ENCODE results near the gene CACNA1I.

CACNA1I gene

DNA sequence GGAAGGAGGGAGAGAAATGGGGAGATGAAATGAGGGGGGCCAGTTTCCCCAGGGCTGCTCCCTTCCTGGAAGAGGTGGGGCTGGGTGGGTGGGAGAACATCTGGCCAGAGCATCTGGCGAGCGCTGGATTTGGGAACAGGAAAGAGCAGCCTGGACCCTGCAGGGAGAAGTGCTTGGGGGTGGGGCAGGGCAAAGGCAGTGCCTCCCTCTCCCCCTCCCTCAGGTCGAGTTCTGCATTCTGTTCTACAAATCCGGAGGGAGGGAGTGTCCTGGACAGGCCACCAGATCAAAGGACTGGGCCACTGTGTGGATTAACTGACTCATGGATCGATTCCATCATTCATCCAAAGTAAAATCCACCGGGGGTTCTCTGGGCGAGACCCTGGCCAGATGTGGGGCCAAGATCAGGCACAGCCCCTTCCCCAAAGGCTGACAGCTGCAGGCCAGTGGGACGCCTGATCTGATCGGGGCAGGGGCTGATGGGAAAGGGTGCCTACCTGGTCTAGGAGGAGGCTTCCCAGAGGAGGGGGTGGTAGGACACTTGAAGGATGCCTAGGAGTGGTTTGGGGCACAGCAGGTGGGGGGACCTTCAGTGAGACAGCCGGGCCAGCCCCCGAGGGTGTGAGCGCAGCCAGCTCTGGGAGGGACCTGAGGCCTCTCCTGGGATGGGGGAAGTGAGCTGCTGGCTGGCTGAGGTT is 57.5 kb downstream of the CACNA1I start:
- DNase-seq = no peak

- no peak for DNase-seq
Observed at GRCh38 chr22:39628563-39629080, 58.1 kb downstream of the CACNA1I start.

DNA sequence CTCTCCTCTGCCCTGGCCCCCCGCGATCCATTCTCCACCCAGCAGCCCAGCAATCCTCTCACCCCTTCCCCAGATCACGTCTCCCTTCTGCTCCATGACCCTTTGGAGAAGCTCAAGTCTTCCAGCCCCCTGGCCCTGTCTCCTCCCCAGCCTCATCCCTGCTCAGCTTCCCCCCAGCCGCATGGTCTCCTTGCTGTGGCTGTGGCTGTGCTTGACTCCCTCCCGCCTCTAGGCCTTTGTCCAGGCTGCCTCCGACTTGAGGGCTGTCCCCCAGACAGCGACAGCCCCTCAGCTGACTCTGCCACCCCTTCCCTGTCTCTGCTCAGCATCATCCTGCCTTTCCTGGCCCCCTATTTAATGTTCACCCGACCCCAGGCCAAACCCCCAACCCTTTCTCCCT is 59.3 kb downstream of the CACNA1I start:
- no peak for DNase-seq

DNA sequence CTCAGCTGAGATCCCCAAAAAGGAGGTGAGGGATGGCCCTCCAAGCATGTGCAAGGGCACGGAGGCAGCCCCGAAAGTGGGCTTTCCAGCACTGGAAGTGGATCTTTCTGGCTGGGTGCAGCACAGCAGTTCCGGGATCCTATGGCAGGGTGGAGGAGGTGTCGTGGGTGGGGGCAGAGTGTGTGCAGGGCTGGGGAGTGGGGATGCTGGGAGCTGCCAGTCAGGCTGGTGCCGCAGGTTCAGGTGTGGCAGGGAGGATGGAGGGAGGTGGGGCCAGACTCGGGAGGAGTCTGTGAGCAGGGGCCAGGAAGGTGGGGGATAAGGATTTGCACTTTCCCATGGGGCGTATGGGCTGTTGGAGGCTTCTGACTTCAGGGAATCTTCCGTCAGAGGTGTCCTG is 60.2 kb downstream of the CACNA1I start:
- DNase-seq = no peak

- no peak for DNase-seq
Observed at GRCh38 chr22:39631381-39632286, 61.1 kb downstream of the CACNA1I start.

DNA sequence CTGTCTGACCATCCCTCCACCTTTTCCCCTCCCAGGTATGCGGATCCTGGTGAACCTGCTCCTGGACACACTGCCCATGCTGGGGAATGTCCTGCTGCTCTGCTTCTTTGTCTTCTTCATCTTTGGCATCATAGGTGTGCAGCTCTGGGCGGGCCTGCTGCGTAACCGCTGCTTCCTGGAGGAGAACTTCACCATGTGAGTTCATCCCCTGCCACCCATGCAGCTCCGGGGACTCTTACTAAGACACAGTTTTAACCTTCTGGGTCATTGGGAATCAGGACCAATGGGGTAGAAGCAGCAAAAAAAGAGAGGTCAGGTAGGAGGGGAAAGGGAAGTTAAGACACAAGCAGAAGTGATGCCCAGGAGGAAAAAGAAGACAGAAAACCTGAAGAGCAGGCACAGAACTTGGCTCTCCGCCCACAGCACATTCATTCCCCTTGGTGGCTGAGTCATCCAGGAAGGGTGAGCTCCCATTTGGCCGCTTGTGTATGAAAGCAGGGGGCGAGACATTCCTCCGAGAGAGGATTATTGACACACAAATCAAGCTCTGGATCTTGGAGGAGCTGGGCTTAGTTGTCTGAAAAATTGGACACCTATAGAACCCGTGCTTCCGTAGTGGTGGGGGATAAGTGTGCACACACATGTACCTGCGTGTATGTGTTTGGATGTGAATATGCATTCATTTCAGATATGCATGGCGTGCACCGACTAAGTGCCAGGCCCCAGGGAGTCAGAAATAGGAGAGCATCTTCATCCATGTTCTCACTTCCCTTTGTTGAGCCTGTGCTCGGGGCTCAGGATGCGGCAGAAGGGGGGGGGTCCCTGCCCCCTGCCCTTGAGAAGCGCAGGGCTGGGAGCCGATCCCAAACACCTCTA is 64.2 kb downstream of the CACNA1I start:
- no peak for DNase-seq

DNA sequence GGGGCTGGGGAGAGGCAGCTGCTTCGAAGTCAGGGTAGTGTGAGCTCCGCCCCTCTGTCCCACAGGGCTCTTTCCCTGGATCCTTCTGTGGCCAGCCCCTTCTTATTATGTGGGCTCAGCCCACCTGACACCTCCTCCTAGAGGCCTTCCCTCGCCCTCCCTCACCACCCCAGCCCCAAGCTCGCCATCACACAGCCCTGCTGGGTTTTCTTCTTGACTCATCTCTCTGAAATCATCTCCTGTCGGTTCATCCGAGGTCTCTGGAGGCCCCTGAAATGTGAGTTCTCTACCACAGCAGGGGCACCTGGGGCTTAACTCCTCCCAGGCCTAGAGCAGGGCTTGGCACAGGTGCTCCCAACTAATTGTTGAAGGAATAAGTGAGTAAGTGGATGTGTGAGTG is 65.2 kb downstream of the CACNA1I start:
- no peak for DNase-seq

- DNase-seq = no peak
Observed at GRCh38 chr22:39638958-39639357, 68.4 kb downstream of the CACNA1I start.

GRCh38 chr22:39641660-39642310 is 71.2 kb downstream of the CACNA1I start:
- DNase-seq = no peak

GRCh38 chr22:39643311-39644083 is 72.9 kb downstream of the CACNA1I start:
- DNase-seq = no peak

DNA sequence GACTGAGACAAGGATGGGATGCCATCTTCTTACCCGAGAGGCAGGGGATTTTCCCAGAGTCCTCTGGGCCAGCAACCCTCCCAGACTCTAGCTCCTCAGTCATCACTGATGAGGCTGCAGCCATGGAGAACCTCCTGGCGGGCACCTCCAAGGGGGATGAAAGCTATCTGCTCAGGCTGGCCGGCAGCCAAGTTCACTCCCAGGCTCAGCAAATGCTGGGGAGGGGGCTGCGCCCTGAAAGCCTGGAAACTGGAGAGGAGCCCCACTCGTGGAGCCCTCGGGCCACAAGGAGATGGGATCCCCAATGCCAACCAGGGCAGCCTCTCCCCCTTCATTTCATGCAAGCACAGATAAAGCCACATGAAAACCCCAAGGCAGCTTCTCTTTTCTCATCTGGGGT is 75.0 kb downstream of the CACNA1I start:
- no peak for DNase-seq

DNA sequence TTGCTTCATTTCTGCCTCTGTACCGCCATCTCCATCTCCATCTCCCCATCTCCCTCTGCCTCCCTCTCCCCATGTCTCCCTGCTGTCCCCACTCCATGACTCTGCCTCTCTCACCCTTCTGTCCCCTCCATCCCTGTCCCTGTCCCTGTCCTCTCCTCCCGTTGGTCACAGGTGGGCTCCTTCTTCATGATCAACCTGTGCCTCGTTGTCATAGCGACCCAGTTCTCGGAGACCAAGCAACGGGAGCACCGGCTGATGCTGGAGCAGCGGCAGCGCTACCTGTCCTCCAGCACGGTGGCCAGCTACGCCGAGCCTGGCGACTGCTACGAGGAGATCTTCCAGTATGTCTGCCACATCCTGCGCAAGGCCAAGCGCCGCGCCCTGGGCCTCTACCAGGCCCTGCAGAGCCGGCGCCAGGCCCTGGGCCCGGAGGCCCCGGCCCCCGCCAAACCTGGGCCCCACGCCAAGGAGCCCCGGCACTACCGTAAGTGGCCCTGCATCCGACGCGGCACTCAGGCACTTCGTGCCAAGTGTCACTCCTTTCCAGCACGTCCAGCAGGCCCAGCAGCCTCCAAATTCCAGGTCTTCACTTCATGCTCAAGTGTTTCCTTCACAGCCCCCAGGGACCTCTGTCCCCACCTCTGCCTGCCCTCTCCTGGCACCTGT is 76.0 kb downstream of the CACNA1I start:
- DNase-seq = no peak

DNA sequence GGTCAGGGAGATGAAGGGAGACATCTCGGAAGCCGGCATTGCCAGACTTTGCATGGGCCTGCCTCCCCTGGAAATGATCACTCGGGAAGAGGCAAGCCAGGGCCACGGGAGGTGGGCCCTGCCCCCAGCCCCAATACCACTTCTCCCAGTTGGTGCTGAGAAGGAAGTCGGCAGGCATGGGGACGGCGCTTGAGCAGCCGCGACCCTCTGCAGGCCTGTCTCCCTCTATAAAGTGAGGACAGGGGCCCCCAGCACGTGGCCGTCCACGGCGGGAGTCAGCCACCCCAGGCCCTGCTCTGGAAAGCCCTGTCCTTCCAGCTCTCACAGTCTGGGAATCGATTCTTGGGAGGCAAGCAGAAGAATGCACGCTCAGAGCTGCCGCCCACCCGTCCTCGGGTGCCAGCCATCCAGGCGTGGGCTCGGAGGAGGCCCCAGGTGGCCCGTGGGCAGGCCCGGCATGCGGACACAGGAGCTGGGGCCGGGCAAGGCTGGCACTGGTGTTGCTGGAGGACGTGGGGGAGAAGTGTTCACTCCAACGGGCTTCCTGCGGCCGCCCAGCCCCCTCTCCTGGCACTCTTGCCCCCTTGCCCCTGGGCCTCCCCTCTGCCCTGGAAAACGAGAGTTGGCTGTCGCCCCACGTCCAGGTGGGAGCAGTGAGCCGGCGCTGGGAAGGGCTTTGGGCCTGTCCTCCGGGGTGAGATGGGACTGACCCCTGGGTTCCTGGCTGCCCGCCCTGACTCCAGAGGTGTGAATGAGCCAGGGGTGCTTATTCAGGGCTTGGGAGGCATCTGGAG is 77.5 kb downstream of the CACNA1I start:
- DNase-seq = no peak

GRCh38 chr22:39648630-39648950 is 78.0 kb downstream of the CACNA1I start:
- no peak for DNase-seq

GRCh38 chr22:39649500-39650089 is 79.0 kb downstream of the CACNA1I start:
- DNase-seq = no peak

- DNase-seq = no peak
Observed at GRCh38 chr22:39651053-39651996, 80.8 kb downstream of the CACNA1I start.

- no peak for DNase-seq
Observed at GRCh38 chr22:39652990-39653786, 82.6 kb downstream of the CACNA1I start.

- DNase-seq = no peak
Observed at GRCh38 chr22:39653787-39654077, 83.2 kb downstream of the CACNA1I start.
